Ramos (cell line): Measurements from ENCODE around the gene AIFM2.
"Not testable (repeated sequence)": the region's sequence is repeated elsewhere in the genome, so short reads cannot be mapped to it uniquely, and the experiment has no call there.

Source experiments
- in situ Hi-C: fragments of 300-500 bp; cut with MboI; formaldehyde crosslinking; loops from one replicate; pipeline ENCODE4 v1.14.3; 2022; ENCODE audit warnings: low sequenced_read_pairs; ENCODE audit not compliant: unreplicated experiment

The AIFM2 gene

DNA sequence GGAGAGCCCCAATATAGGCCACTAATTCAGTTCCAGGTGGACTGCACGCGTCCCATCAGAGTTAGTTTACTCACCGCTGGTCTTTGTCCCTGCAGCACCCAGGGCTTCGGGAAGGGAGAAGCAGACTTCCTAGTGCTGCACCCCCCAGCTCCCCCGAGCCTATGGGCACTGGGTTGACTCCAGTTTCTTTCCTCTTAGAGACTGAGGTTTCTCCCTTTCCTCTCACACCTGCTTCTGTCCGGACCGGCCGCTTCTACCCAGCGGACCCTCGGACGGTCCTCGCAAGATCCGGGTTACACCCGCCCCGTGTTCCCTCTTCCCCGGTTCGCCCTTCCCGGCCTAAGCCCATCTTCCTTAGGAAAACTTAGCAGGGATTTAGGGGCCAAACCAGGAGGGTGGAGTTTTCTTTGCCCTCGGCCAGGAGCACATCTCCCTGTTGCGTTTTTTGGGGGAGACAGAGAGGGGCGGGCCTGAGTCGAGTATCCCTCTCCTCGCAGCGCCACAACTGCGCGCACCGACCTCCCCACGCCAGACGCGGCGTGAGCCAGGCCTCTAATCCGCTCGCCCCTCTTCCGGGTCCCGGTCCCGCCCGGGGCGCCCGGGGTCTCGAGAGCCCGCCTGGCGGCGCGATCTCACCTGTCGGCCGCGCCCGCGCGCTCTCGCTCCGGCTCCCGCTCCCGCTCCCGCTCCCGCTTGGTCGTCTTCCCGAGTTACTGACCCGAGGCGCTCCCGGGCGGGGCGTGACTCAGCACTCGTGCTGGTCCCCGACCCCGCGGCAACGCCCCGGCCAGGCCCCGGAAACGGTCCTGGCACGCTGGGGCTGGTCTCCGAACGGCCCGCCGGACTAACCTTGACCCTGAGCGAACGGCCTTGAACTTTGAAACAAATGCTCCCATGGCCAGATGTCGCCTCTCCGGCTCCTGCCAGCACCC is at the start of gene AIFM2:
TSS of gene AIFM2 (minus strand) at position 728 of the 932 bp plus-strand sequence. CDS start 8,741 bp downstream, outside the sequence.
- in situ Hi-C loops = no loop called here

DNA sequence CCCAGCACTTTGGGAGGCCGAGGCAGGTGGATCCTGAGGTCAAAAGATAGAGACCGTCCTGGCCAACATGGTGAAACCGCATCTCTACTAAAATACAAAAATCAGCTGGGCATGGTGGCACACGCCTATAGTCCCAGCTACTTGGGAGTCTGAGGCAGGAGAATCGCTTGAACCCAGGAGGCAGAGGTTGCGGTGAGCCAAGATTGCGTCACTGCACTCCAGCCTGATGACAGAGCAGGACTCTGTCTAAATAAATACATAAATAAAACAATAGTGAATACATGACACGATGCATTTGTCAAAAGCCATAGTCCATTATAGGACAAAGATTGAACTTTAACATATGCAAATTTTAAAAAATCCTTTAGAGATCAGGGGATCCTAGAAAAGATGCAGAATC is 46.6 kb upstream of the AIFM2 start:
- in situ Hi-C loops = not testable (repeated sequence)

DNA sequence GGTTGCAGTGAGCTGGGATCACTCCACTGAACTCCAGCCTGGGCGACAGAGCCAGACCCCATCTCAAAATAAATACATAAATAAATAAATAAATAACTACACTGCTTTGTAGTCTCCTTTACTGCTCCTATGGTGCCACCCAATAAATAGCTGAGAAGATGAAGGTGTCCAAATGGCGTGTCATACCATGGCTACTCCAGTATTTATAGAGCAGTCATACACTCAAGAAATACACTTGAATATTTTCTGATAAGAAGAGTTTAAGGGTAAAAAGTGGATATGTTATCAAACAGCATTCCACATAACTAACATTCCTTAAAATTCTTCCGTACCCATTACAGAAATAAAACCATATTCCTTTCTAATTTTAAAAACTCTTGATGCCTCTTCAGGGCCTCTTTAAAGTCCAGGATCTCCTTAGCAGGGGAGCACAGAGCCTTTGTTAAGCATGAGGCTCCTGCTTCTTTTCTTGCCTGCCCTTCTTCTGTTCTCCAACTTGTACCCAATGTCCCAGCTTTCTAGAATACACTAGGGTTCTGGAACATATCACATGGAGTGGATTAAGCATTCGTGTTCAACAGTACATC is 45.6 kb upstream of the AIFM2 start:
- in situ Hi-C loops = no loop called here

DNA sequence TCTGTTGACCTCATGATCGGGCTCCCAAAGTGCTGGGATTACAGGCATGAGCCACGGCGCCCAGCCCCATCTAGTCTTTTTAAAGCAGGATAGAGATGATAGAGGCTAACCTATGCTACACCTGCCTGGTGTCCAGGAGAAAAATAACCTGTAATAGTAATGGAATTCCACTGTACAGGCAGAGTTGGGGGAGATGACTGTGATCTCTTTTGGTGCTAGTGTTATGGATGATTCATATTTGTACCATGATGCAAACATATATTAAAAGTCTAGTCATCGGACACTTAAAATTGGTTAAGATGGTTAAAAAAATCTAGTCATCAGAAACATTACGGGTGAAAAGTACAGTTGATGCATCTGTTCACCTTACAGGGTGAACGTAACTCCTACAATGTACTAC is 43.8 kb upstream of the AIFM2 start:
- in situ Hi-C loops = no loop called here

DNA sequence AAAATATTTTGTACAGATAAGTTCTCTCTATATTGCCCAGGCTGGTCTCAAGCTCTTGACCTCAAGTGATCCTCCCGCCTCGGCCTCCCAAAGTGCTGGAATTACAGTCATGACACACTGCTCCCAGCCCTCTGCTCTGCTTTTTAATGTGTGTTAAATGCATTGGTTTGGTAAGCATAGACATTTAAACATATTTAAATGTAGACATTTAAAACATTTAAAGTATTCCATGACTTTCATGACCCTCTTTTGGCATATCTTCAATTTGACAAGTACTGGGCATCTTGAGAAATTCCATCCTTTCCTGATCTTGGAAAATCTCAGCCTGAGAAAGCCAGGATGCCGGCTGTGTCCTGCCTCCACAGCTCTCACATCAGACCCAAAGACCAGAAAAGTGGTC is 42.9 kb upstream of the AIFM2 start:
- in situ Hi-C loops = no loop called here

DNA sequence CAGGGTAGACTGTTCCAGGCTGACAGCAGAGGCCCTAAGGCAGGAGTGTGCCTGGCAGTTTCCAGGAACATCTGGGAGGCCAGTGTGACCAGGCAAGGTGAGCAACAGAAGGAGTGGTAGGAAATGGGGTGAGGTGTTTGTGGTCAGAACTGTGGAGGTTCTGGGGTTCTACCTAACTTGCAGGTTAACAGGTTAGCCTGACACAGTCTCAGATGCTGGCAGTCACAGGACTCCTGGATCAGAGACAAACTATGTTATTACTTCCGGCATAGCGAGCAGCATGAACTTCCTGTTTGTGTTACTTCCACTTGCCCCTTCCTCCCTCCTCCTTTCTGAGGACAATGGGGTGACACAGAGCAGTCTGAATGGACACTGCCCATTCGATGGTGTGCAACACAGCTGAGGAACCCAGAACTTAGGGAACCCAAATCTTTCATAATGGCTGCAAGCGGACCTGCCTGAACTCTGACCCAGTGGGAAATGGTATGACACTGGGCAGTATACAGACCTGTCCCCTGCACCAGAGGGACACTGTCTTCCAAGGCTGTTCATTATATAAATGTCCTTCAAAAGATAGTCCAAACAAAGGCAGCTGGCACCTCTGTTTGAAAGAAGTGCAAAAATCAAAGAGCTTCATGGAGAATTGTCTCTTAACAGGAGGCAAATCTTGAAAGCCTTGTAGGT is 41.6 kb upstream of the AIFM2 start:
- in situ Hi-C loops = no loop called here

DNA sequence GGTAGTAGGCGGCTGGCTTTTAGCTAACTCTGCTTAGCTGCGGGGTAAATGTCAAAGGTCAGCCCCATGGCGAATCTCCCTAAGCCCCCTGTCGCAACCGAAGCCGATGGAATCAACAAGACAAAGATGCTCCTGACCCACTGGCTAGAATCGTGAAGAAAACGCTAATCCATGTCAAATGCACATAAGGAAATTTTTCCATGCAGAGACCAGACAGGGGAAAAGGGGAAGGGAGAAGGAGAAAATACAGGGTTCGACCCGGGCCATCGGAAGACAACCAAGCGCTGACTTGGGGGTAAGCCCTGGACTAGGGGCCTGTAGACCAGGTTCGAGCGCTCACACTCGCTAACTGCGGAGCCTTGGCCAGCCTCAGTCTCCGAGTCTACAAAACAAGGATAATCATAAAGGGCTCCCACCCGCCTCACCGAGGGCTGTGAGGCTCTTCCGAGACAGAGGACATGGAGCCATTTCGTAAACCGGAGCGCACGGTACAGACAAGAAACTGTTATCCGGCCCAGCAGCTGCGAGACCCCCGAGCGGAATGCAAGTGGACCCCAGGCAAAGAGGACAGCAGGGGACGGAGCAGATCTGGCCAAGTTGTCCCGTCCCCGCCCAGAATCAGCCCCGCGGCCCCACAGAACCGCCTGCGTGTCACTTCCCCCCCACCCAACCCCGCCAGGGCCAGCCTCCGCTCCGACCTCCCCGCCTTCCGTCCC is 37.2 kb upstream of the AIFM2 start:
- in situ Hi-C loops = no loop called here

DNA sequence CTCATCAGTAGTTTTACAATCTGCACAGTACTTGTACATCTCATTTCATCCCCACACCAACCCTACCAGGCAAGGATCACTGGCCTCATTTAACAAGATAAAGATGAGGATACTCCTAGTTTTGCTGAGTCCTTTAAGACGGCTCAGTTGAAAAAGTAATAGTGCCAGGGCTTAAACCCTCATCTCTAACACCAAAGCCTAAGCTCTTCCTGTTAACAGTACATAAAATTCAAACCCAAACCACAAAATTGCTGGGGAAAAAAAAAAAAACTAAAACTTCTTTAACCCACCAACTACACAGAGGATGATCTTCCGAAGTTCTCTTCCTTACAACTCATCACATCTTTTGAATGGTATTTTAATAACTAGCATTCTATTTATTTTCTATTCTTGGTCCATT is 36.4 kb upstream of the AIFM2 start:
- in situ Hi-C loops = no loop called here

DNA sequence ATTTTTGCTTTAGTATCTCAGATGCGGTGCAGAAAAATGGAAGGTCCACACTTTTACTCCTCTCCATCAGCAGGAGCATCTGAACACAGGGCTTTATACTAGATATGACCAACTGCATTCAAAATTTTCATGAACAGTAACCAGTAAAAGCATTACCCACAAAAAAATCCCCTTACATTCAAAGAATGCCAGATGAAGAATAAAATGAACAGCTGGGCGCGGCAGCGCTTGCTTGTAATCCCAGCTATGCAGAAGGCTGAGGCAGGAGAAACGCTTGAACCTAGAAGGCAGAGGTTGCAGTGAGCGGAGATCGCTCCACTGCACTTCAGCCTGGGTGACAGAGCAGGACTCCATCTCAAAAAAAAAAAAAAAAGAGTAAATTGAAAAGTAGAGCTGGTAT is 34.6 kb upstream of the AIFM2 start:
- in situ Hi-C loops = no loop called here

DNA sequence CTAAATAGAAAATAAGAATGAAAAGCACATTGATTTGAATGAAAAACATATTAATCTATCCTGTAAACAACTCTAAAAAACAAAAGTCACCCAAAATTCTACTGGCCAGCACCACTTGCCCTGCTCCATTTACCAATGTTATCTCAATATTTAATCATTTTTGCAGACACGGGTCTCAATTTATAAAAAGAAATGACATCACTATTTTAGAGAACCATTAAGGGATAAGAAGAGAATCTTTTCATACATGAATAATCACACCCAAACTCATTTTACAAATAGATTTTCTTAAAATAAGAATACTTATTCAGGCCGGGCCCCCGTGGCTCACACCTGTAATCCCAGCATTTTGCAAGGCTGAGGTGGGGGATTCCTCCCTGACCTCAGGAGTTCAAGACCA is 33.8 kb upstream of the AIFM2 start:
- in situ Hi-C loops = no loop called here

DNA sequence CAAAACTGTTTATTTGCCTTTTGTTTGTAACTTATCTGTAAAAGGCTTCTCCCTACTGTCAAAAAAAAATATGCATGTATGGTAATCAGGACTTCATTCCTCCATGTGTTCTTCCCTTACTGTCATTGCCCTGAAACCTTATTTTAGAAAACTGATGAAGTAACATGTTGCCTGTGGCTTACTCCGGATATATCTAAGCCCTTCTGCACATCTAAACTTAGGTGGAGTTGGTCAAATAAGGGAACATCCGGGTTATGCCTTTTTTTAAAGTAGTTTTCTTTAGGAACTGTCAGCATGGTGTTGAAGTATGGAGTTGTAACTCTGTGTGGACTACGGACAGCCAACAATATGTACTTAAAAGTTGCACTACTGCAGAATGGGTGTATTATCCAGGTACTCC is 31.5 kb upstream of the AIFM2 start:
- in situ Hi-C loops = no loop called here

DNA sequence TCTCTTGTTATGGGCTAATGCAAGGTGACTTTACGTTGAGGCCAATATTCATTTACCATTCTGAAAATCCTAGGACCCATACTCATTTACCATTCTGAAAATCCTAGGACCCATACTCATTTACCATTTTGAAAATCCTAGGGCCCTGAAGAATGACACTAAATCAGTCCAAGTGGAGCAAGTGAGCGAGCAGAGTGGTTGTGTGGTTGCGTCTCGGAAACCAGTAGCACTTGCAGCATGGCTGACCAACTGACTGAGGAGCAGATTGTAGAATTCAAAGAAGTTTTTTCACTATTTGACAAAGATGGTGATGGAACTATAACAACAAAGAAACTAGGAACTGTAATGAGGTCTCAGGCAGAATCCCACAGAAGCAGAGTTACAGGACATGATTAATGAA is 30.8 kb upstream of the AIFM2 start:
- in situ Hi-C loops = no loop called here

DNA sequence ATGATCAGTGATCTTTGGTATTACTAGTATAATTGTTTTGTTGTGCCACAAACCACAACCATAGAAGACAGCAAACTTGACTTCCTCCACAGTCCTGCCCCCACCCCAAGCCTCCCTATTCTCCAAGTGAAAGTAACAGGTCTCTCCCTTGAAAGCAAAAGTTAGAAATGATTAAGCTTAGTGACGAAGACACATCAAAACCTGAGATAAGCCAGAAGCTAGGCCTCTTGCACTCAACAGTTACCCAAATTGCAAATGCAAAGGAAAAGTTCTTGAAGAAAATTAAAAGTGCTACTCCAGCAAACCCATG is 30.2 kb upstream of the AIFM2 start:
- in situ Hi-C loops = no loop called here

DNA sequence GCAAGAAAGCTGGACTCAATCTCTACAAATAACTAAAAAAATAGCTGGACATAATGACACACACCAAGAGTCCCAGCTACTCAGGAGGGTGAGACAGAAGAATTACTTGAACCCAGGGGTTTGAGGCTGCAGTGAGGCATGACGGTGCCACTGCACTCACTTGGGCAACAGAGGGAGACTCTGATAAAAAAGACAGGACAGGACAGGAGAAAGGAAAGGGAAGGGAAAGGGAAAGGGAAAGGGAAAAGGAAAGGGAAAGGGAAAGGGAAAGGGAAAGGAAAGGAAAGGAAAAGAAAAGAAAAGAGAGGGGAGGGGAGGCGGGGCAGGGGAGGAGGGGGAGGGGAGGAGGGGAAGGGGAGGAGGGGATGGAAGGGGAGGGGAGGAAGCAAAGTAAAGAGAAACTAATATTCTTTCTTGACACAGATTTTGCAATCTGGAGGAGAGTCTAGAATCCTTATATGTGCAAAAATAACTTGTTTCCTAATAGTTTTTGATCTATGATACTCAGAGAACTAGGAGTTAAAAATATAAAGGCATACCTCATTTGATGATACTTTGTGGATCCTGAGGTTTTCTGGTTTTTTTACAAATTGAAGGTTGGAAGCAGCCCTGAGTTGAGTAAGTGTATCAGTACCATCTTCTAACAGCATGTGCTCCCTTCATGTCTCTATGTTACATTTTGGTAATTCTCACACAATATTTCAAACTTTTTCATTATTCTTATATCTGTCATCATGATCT is 29.7 kb upstream of the AIFM2 start:
- in situ Hi-C loops = no loop called here

DNA sequence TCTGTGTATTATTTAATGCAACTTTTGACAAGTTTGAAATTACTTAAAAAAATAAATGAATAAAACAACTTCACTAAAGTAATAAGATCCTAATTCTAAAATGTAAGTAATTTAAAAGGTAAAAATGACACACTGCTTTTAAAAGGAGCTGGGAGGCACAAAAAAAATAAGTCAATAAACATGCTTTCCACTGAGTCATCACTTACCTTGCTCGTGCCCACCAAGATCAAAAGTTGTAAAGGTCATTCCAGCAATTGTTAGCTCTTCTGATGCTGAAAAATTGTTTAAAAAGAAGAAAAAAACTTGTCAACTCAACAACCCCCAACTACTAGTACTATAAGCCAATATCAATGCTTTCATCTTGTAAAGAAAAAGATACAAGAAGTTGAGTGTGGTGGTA is 28.2 kb upstream of the AIFM2 start:
- in situ Hi-C loops = no loop called here

DNA sequence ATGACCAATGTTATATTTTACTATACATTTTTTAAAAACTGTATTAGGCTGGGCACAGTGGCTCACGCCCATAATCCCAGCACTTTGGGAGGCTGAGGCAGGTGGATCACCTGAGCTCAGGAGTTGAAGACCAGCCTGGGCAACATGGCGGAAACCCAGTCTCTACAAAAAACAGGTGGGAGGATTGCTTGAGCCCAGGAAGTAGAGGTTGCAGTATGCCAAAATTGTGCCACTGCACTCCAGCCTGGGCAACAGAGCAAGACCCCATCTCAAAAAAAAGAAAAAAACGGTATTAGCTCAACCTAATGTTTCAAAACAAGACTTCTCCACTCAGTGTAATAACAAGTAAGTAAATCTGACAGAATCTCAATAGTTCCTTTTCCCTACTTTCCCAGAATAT is 26.7 kb upstream of the AIFM2 start:
- in situ Hi-C loops = not testable (repeated sequence)

DNA sequence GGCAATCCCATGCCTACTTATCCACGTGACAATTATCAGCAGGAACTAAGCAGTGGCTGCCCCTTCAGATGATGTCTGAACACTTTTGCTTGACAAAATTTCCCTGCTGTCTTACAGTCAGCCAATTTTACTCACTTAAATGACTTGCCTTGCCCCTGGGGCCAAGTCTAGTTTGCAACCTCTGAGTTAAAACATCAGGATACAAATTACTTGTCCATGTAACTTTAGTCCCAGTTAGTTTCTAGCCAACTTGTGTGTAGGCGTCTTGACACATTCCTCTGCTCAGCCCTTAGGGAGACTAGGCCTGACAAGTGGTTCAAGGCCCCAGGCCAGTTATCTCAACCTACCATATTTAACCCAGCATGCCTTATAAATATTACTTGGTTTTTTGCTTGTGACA is 25.5 kb upstream of the AIFM2 start:
- in situ Hi-C loops = no loop called here

DNA sequence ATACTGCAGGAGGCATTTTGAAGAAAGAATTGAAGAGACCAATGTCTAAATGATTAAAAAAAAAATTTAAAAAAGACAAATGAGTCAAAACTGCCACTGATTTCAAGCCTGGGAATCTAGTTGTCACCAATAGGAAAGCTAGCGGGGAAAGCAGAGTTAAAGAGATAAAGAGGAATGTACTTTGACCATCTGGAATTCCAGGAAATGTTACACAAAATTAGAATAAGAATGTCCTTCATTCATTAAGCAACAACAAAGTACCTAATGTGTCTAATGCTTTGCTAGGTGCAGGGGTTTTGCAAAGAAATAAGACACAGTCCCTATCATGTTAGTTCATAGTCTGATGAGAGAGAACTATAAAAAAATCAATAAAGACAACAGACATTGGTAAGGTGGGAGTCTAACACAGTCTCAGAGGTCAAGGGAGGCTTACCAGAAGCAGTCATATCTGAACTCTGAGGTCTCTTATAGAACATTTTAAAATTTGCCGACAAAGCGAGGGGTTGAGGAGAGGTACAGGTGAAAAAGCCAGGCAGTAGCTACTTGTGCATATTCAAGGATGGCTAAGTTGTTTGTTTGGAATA is 22.7 kb upstream of the AIFM2 start:
- in situ Hi-C loops = no loop called here

DNA sequence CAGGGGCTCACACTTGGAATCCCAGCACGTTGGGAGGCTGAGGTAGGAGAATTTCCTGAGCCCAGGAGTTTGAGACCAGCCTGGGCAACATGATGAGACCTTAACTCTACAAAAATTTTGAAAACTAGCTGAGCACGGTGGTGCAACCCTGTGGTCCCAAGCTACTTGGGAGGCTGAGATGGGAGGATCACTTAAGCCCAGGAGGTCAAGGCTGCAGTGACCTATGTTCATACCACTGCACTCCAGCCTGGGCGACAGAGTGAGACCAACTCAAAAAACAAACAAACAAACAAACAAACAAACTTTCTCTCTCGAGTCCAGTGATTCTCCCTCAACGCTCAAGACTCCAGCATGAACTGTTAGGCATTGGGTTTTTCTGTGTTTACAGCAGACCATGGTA is 15.9 kb upstream of the AIFM2 start:
- in situ Hi-C loops = no loop called here

DNA sequence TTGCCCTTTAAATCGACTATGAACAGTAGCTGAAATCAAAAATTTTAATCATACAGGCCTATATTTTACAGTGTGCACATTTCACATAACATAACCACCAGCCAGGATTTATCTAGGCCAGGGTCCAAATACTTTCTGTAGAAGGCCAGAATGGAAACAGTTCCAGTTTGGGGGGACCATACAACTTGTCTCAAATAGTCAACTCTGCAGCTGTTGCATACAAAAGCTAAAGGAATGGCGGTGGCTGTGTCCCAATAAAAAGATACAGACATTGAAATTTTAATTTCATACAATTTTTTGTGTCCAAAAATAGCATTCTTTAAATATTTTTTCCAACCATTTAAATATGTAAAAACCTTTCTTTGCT is 14.6 kb upstream of the AIFM2 start:
- in situ Hi-C loops = no loop called here
